Lower leg skin (tissue), 3 donors: ENCODE data around the gene CD151.

Source experiments
- POLR2A ChIP-seq, 2 donors: fragments of 450-650 bp; IDR thresholded peaks; one replicate each; pipeline ENCODE4 v1.6.1; 2016 to 2017; ENCODE audit warnings: antibody characterized with exemption in 2 of 2, mild to moderate bottlenecking in 1 of 2, moderate library complexity in 1 of 2
- TF ChIP-seq, protein P1 (sequence below), 3 donors: fragments of 450-650 bp; IDR thresholded peaks; one replicate each; pipeline ENCODE4 v1.5.1; 2016; ENCODE audit warnings: antibody characterized with exemption in 3 of 3, mild to moderate bottlenecking in 3 of 3, moderate library complexity in 2 of 3

DNA sequence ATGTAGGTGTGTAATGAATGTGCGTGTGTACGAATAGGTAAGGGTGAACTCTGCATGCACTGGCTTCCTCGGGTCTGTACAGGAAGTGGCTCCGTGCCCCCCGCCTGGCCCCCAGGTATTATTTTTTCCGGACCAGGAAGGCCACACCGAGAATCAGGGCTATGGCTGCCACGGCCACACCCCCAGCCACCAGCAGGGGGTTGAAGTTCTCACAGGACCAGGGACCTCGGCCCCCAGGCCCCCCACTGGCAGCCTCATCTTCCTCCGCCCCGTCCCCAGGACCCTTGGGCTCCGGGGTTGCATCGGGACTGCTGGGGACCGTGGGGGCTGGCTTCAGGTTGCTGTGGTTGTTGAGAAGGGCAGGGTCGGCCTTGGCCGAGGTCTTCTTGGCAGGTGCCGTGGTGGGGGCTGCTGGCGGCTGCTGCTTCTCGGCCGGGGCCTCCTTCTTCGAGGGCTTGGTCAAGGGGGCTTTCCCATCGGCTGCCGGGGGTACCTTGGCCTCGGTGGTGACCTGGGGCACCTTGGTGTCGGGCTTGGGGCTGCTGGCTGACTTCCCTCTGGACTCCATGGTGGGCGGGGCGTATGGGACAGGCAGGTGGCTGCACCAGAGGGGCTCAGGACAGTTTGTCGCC is 44.6 kb upstream of the CD151 start:
- TF ChIP-seq, protein P1, sequence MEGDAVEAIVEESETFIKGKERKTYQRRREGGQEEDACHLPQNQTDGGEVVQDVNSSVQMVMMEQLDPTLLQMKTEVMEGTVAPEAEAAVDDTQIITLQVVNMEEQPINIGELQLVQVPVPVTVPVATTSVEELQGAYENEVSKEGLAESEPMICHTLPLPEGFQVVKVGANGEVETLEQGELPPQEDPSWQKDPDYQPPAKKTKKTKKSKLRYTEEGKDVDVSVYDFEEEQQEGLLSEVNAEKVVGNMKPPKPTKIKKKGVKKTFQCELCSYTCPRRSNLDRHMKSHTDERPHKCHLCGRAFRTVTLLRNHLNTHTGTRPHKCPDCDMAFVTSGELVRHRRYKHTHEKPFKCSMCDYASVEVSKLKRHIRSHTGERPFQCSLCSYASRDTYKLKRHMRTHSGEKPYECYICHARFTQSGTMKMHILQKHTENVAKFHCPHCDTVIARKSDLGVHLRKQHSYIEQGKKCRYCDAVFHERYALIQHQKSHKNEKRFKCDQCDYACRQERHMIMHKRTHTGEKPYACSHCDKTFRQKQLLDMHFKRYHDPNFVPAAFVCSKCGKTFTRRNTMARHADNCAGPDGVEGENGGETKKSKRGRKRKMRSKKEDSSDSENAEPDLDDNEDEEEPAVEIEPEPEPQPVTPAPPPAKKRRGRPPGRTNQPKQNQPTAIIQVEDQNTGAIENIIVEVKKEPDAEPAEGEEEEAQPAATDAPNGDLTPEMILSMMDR (IDR thresholded peaks at IDR 0.05): no peak
- no peak for TF ChIP-seq POLR2A (IDR thresholded peaks at IDR 0.05)
